Measurements from ENCODE around the gene GIMAP8.
"Not testable (repeated sequence)": the region's sequence is repeated elsewhere in the genome, so short reads cannot be mapped to it uniquely, and the experiment has no call there.

Gene GIMAP8

GRCh38 chr7:150453181-150453580, 2.8 kb downstream of the GIMAP8 start:
- no peak for TF ChIP-seq SP1 (IDR thresholded peaks at IDR 0.05)
- TF ChIP-seq NFRKB (IDR thresholded peaks at IDR 0.05), result no peak
- no peak for TF ChIP-seq ARNT (IDR thresholded peaks at IDR 0.05)
- no peak for TF ChIP-seq CTBP1 (IDR thresholded peaks at IDR 0.05; ENCODE audit: borderline replicate concordance)
- TF ChIP-seq HDGF (IDR thresholded peaks at IDR 0.05; ENCODE audit: borderline replicate concordance), result no peak
- TF ChIP-seq BHLHE40 (IDR thresholded peaks at IDR 0.05; ENCODE audit: borderline replicate concordance), result no peak
- DNase-seq (ENCODE audit: extremely low spot score), result no peak
- POLR2A ChIA-PET, result no interaction called here
- CTCF ChIA-PET, result no interaction called here

- DNase-seq (ENCODE audit: extremely low spot score), result no peak
- POLR2A ChIA-PET, result no interaction called here
- no peak for TF ChIP-seq BHLHE40 (IDR thresholded peaks at IDR 0.05; ENCODE audit: borderline replicate concordance)
- TF ChIP-seq, protein P1, sequence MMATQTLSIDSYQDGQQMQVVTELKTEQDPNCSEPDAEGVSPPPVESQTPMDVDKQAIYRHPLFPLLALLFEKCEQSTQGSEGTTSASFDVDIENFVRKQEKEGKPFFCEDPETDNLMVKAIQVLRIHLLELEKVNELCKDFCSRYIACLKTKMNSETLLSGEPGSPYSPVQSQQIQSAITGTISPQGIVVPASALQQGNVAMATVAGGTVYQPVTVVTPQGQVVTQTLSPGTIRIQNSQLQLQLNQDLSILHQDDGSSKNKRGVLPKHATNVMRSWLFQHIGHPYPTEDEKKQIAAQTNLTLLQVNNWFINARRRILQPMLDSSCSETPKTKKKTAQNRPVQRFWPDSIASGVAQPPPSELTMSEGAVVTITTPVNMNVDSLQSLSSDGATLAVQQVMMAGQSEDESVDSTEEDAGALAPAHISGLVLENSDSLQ (IDR thresholded peaks at IDR 0.05), result no peak
- TF ChIP-seq ARNT (IDR thresholded peaks at IDR 0.05), result no peak
- no peak for TF ChIP-seq LEF1 (IDR thresholded peaks at IDR 0.05; ENCODE audit: borderline replicate concordance)
- no peak for TF ChIP-seq NFRKB (IDR thresholded peaks at IDR 0.05)
- CTCF ChIA-PET, result no interaction called here
Observed at GRCh38 chr7:150453892-150454291, 3.5 kb downstream of the GIMAP8 start.

GRCh38 chr7:150457064-150457463, 6.6 kb downstream of the GIMAP8 start:
- CTCF ChIA-PET; POLR2A ChIA-PET; DNase-seq (ENCODE audit: extremely low spot score): not testable (repeated sequence)

- no peak for DNase-seq (ENCODE audit: extremely low spot score)
- POLR2A ChIA-PET, result no interaction called here
- CTCF ChIA-PET, result no interaction called here
- no peak for TF ChIP-seq ARNT (IDR thresholded peaks at IDR 0.05)
- TF ChIP-seq LEF1 (IDR thresholded peaks at IDR 0.05; ENCODE audit: borderline replicate concordance), result no peak
- no peak for TF ChIP-seq CTBP1 (IDR thresholded peaks at IDR 0.05; ENCODE audit: borderline replicate concordance)
- TF ChIP-seq, protein P1 (IDR thresholded peaks at IDR 0.05), result no peak
- TF ChIP-seq ELF4 (IDR thresholded peaks at IDR 0.05), result no peak
- no peak for TF ChIP-seq SP1 (IDR thresholded peaks at IDR 0.05)
- no peak for TF ChIP-seq ZNF384 (IDR thresholded peaks at IDR 0.05)
- TF ChIP-seq TARDBP (IDR thresholded peaks at IDR 0.05), result no peak
- TF ChIP-seq FOXK2 (IDR thresholded peaks at IDR 0.05), result no peak
- TF ChIP-seq NFRKB (IDR thresholded peaks at IDR 0.05), result no peak
- no peak for TF ChIP-seq L3MBTL2 (conservative IDR thresholded peaks at IDR 0.05)
- no peak for TF ChIP-seq HDGF (IDR thresholded peaks at IDR 0.05; ENCODE audit: borderline replicate concordance)
- no peak for TF ChIP-seq BHLHE40 (IDR thresholded peaks at IDR 0.05; ENCODE audit: borderline replicate concordance)
- TF ChIP-seq FOXA1 (IDR thresholded peaks at IDR 0.05), result no peak
- no peak for TF ChIP-seq SUZ12 (IDR thresholded peaks at IDR 0.05)
- TF ChIP-seq FOXM1 (IDR thresholded peaks at IDR 0.05; ENCODE audit: borderline replicate concordance), result no peak
Observed at GRCh38 chr7:150458235-150458634, 7.8 kb downstream of the GIMAP8 start.

GRCh38 chr7:150458756-150459155, 8.3 kb downstream of the GIMAP8 start:
- POLR2A ChIA-PET, result no interaction called here
- no peak for DNase-seq (ENCODE audit: extremely low spot score)
- CTCF ChIA-PET, result interaction anchor here (0.7 kb wide), 1 partner anchor 959 kb away, joined by 4 read pairs; no protein-coding TSS in a partner anchor
- TF ChIP-seq LEF1 (IDR thresholded peaks at IDR 0.05; ENCODE audit: borderline replicate concordance), result no peak
- no peak for TF ChIP-seq CTBP1 (IDR thresholded peaks at IDR 0.05; ENCODE audit: borderline replicate concordance)
- TF ChIP-seq ZNF384 (IDR thresholded peaks at IDR 0.05), result no peak
- TF ChIP-seq FOXK2 (IDR thresholded peaks at IDR 0.05), result no peak
- no peak for TF ChIP-seq TARDBP (IDR thresholded peaks at IDR 0.05)
- TF ChIP-seq, protein P1 (IDR thresholded peaks at IDR 0.05), result no peak
- no peak for TF ChIP-seq SUZ12 (IDR thresholded peaks at IDR 0.05)
- TF ChIP-seq FOXA1 (IDR thresholded peaks at IDR 0.05), result no peak
- TF ChIP-seq SP1 (IDR thresholded peaks at IDR 0.05), result no peak

- DNase-seq (ENCODE audit: extremely low spot score), result no peak
- ChIA-PET CTCF (no interaction called here), POLR2A (no interaction called here)
Observed at GRCh38 chr7:150461520-150461919, 11.1 kb downstream of the GIMAP8 start.

More at GRCh38 chr7:150461520-150461919, 11.1 kb downstream of the GIMAP8 start:
- TF ChIP-seq FOXK2 (IDR thresholded peaks at IDR 0.05) (no peak), TARDBP (IDR thresholded peaks at IDR 0.05) (no peak), NFRKB (IDR thresholded peaks at IDR 0.05) (no peak), LEF1 (IDR thresholded peaks at IDR 0.05; ENCODE audit: borderline replicate concordance) (no peak), ELF4 (IDR thresholded peaks at IDR 0.05) (no peak), L3MBTL2 (conservative IDR thresholded peaks at IDR 0.05) (no peak), FOXM1 (IDR thresholded peaks at IDR 0.05; ENCODE audit: borderline replicate concordance) (no peak), CTBP1 (IDR thresholded peaks at IDR 0.05; ENCODE audit: borderline replicate concordance) (no peak), SP1 (IDR thresholded peaks at IDR 0.05) (no peak), ARNT (IDR thresholded peaks at IDR 0.05) (no peak), ZNF384 (IDR thresholded peaks at IDR 0.05) (no peak), BHLHE40 (IDR thresholded peaks at IDR 0.05; ENCODE audit: borderline replicate concordance) (no peak), SUZ12 (IDR thresholded peaks at IDR 0.05) (no peak), HDGF (IDR thresholded peaks at IDR 0.05; ENCODE audit: borderline replicate concordance) (no peak), FOXA1 (IDR thresholded peaks at IDR 0.05) (no peak)
- TF ChIP-seq, protein P1 (IDR thresholded peaks at IDR 0.05), result no peak
